Heart left ventricle (tissue), 13 donors: ENCODE results near the gene LRBA.

Experiments used
- POLR2A ChIP-seq, 2 donors: fragments of 450-650 bp; IDR thresholded peaks; one replicate each; pipeline ENCODE4 v1.6.1; 2017; ENCODE audit warnings: antibody characterized with exemption in 2 of 2, mild to moderate bottlenecking in 2 of 2, moderate library complexity in 2 of 2
- TF ChIP-seq, protein P1 (sequence below), 12 donors: fragments of 200-600 bp; sonication (generic) in 4 of 12; IDR thresholded peaks; one replicate each; pipeline versions ENCODE4 v1.5.0 to v1.8.0; 2018 to 2022; ENCODE audit warnings: antibody characterized with exemption in 12 of 12, mild to moderate bottlenecking in 5 of 12
- donor health status: ischemic (EF 13 %, LVEDD 7.1; RV severe dilation, severe dysfunction).
- donor health status: DM: no; HTN: yes; CAD: no.
- donor health status: DM: no; HTN: no; CAD: no.
- donor health status: ischemic (EF 25% LVEDD 6.9; RV normal size, moderate dysfunction).
- donor health status: ischemic (EF 25% LVEDD 5.7; RV mildly dilated, moderate dysfunction).
- donor health status: ischemic (EF 35%, LVEDD 5.7; RV mildly dilated, moderate dysfunction).
- donor health status: nonischemic (EF 11% LVEDD 7.7; RV severe dilation, severe dysfunction).
- donor health status: DM: yes; HTN: yes; CAD: no.
- donor health status: PGD.
- donor health status: ischemic (EF 29% LVEDD 5.4; RV normal size, mild dysfunction).
- donor health status: nonischemic (EF 23%, LVEDD 6.1; RV moderate dilation, normal function).

GRCh38 chr4:150849016-150849415 lies 166.1 kb downstream of the LRBA start:
- TF ChIP-seq, protein P1, sequence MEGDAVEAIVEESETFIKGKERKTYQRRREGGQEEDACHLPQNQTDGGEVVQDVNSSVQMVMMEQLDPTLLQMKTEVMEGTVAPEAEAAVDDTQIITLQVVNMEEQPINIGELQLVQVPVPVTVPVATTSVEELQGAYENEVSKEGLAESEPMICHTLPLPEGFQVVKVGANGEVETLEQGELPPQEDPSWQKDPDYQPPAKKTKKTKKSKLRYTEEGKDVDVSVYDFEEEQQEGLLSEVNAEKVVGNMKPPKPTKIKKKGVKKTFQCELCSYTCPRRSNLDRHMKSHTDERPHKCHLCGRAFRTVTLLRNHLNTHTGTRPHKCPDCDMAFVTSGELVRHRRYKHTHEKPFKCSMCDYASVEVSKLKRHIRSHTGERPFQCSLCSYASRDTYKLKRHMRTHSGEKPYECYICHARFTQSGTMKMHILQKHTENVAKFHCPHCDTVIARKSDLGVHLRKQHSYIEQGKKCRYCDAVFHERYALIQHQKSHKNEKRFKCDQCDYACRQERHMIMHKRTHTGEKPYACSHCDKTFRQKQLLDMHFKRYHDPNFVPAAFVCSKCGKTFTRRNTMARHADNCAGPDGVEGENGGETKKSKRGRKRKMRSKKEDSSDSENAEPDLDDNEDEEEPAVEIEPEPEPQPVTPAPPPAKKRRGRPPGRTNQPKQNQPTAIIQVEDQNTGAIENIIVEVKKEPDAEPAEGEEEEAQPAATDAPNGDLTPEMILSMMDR (IDR thresholded peaks at IDR 0.05): no peak
- TF ChIP-seq POLR2A (IDR thresholded peaks at IDR 0.05): no peak
